OCI-LY1 (cell line): ENCODE data around the gene DHRS1.

Source experiments
- EZH2 ChIP-seq: fragments of 200-600 bp; sonication (generic), shearing (Covaris generic); IDR thresholded peaks from 2 replicates; pipeline ENCODE4 v1.8.0; 2017; ENCODE audit warnings: borderline replicate concordance, mixed run types, mild to moderate bottlenecking, antibody characterized with exemption, low read length, moderate library complexity, mixed read lengths
- TF ChIP-seq, protein P1 (sequence below): fragments of 200-600 bp; sonication (generic), shearing (Covaris generic); IDR thresholded peaks from 2 replicates; pipeline ENCODE4 v1.5.1; 2017; ENCODE audit warnings: mild to moderate bottlenecking, antibody characterized with exemption, low read length, moderate library complexity, mixed read lengths

DNA sequence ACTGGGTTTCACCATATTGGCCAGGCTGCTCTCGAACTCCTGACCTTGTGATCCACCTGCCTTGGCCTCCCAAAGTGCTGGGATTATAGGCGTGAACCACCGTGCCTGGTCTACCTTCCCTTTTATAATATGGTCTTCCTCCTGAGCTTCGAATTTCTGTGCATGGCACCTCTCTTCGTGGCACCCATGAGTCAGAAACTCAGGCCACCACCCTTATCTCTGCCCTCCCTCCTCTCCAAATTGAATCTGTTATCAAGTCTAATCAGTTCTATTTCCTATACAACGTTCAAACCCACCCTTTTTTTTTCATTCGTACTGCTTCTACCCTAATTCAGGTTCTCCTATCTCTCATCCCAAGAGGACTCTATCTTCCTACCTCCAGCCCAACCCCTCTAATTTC lies 52.2 kb downstream of the DHRS1 start:
- TF ChIP-seq, protein P1, sequence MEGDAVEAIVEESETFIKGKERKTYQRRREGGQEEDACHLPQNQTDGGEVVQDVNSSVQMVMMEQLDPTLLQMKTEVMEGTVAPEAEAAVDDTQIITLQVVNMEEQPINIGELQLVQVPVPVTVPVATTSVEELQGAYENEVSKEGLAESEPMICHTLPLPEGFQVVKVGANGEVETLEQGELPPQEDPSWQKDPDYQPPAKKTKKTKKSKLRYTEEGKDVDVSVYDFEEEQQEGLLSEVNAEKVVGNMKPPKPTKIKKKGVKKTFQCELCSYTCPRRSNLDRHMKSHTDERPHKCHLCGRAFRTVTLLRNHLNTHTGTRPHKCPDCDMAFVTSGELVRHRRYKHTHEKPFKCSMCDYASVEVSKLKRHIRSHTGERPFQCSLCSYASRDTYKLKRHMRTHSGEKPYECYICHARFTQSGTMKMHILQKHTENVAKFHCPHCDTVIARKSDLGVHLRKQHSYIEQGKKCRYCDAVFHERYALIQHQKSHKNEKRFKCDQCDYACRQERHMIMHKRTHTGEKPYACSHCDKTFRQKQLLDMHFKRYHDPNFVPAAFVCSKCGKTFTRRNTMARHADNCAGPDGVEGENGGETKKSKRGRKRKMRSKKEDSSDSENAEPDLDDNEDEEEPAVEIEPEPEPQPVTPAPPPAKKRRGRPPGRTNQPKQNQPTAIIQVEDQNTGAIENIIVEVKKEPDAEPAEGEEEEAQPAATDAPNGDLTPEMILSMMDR, result no peak
- TF ChIP-seq EZH2, result no peak
